NB4 (cell line): Measurements from ENCODE around the gene IMP4.

Experiments used
- MAX ChIP-seq: IDR thresholded peaks from 2 replicates; pipeline ENCODE4 v1.6.1; 2011; ENCODE audit warnings: low read depth, low read length
- TF ChIP-seq, protein P1 (sequence below): IDR thresholded peaks from one replicate; pipeline ENCODE4 v1.5.1; 2012; ENCODE audit warnings: low read depth, low read length

GRCh38 chr2:130363479-130363878 is 20.8 kb downstream of the IMP4 start:
- TF ChIP-seq, protein P1, sequence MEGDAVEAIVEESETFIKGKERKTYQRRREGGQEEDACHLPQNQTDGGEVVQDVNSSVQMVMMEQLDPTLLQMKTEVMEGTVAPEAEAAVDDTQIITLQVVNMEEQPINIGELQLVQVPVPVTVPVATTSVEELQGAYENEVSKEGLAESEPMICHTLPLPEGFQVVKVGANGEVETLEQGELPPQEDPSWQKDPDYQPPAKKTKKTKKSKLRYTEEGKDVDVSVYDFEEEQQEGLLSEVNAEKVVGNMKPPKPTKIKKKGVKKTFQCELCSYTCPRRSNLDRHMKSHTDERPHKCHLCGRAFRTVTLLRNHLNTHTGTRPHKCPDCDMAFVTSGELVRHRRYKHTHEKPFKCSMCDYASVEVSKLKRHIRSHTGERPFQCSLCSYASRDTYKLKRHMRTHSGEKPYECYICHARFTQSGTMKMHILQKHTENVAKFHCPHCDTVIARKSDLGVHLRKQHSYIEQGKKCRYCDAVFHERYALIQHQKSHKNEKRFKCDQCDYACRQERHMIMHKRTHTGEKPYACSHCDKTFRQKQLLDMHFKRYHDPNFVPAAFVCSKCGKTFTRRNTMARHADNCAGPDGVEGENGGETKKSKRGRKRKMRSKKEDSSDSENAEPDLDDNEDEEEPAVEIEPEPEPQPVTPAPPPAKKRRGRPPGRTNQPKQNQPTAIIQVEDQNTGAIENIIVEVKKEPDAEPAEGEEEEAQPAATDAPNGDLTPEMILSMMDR = no peak
- no peak for TF ChIP-seq MAX
